HEK293 (cell line): Measurements from ENCODE around the gene RINL.

Experiments
- BCL11B ChIP-seq: fragments of 450-650 bp; formaldehyde crosslinking; IDR thresholded peaks from 2 replicates; pipeline ENCODE4 v1.5.1; 2016; ENCODE audit warnings: low read depth, missing biosample characterization, missing genetic modification characterization
- SALL2 ChIP-seq: fragments of 450-650 bp; formaldehyde crosslinking; IDR thresholded peaks from 2 replicates; pipeline ENCODE4 v1.5.0; 2017; ENCODE audit warnings: missing biosample characterization, mild to moderate bottlenecking, missing genetic modification characterization, borderline replicate concordance
- SCRT2 ChIP-seq: fragments of 450-650 bp; formaldehyde crosslinking; IDR thresholded peaks from 2 replicates; pipeline ENCODE4 v1.5.1; 2016; ENCODE audit warnings: missing biosample characterization, missing genetic modification characterization
- TSHZ1 ChIP-seq: fragments of 450-650 bp; formaldehyde crosslinking; IDR thresholded peaks from 2 replicates; pipeline ENCODE4 v1.5.1; 2016; ENCODE audit warnings: missing biosample characterization, missing genetic modification characterization, borderline replicate concordance
- ZBTB10 ChIP-seq: fragments of 450-650 bp; formaldehyde crosslinking; IDR thresholded peaks from 2 replicates; pipeline ENCODE4 v1.5.1; 2016; ENCODE audit warnings: missing biosample characterization, missing genetic modification characterization
- ZBTB26 ChIP-seq: fragments of 450-650 bp; formaldehyde crosslinking; optimal IDR thresholded peaks from 2 replicates; pipeline ENCODE3; 2016; ENCODE audit warnings: missing biosample characterization, mild to moderate bottlenecking, missing genetic modification characterization
- ZNF157 ChIP-seq: fragments of 450-650 bp; formaldehyde crosslinking; IDR thresholded peaks from 2 replicates; pipeline ENCODE4 v1.5.1; 2016; ENCODE audit warnings: missing biosample characterization, missing genetic modification characterization
- ZNF239 ChIP-seq: fragments of 450-650 bp; formaldehyde crosslinking; IDR thresholded peaks from 2 replicates; pipeline ENCODE4 v1.5.1; 2016; ENCODE audit warnings: missing biosample characterization, missing genetic modification characterization
- ZNF280D ChIP-seq: fragments of 450-650 bp; formaldehyde crosslinking; IDR thresholded peaks from 2 replicates; pipeline ENCODE4 v1.5.1; 2016; ENCODE audit warnings: missing biosample characterization, missing genetic modification characterization
- ZNF292 ChIP-seq: fragments of 450-650 bp; formaldehyde crosslinking; IDR thresholded peaks from 2 replicates; pipeline ENCODE4 v1.5.1; 2016; ENCODE audit warnings: low read depth, missing biosample characterization, missing genetic modification characterization, borderline replicate concordance
- ZNF302 ChIP-seq: fragments of 450-650 bp; formaldehyde crosslinking; IDR thresholded peaks from 2 replicates; pipeline ENCODE4 v1.5.1; 2016; ENCODE audit warnings: missing biosample characterization, missing genetic modification characterization, low read depth
- ZNF324 ChIP-seq: fragments of 450-650 bp; formaldehyde crosslinking; IDR thresholded peaks from 2 replicates; pipeline ENCODE4 v1.5.1; 2016; ENCODE audit warnings: missing biosample characterization, missing genetic modification characterization
- ZNF423 ChIP-seq: fragments of 450-650 bp; formaldehyde crosslinking; IDR thresholded peaks from 2 replicates; pipeline ENCODE4 v1.5.1; 2016; ENCODE audit warnings: missing biosample characterization, missing genetic modification characterization
- ZNF433 ChIP-seq: fragments of 450-650 bp; formaldehyde crosslinking; IDR thresholded peaks from 2 replicates; pipeline ENCODE4 v1.5.1; 2016; ENCODE audit warnings: missing biosample characterization, missing genetic modification characterization, low read depth
- ZNF518A ChIP-seq: fragments of 450-650 bp; formaldehyde crosslinking; conservative IDR thresholded peaks from 2 replicates; pipeline ENCODE4 v1.5.1; 2016; ENCODE audit warnings: low read depth, missing biosample characterization, missing genetic modification characterization
- ZNF549 ChIP-seq: fragments of 450-650 bp; IDR thresholded peaks from 2 replicates; pipeline ENCODE4 v1.5.1; 2018; ENCODE audit warnings: missing biosample characterization, missing genetic modification characterization, mild to moderate bottlenecking, inconsistent platforms, moderate library complexity
- ZNF555 ChIP-seq: fragments of 450-650 bp; formaldehyde crosslinking; conservative IDR thresholded peaks from 2 replicates; pipeline ENCODE4 v1.5.1; 2017; ENCODE audit warnings: missing biosample characterization, mild to moderate bottlenecking, missing genetic modification characterization, inconsistent platforms
- ZNF585B ChIP-seq: fragments of 450-650 bp; formaldehyde crosslinking; IDR thresholded peaks from 2 replicates; pipeline ENCODE4 v1.5.1; 2016; ENCODE audit warnings: missing biosample characterization, missing genetic modification characterization
- ZNF626 ChIP-seq: fragments of 450-650 bp; sonication (Bioruptor Pico); formaldehyde crosslinking; IDR thresholded peaks from 2 replicates; pipeline ENCODE4 v1.5.1; 2018; ENCODE audit warnings: missing biosample characterization, missing genetic modification characterization, inconsistent platforms
- ZNF791 ChIP-seq: fragments of 450-650 bp; formaldehyde crosslinking; IDR thresholded peaks from 2 replicates; pipeline ENCODE4 v1.5.1; 2016; ENCODE audit warnings: missing biosample characterization, missing genetic modification characterization
- ZNF792 ChIP-seq: fragments of 450-650 bp; formaldehyde crosslinking; IDR thresholded peaks from 2 replicates; pipeline ENCODE4 v1.5.1; 2016; ENCODE audit warnings: missing biosample characterization, missing genetic modification characterization
- ZSCAN23 ChIP-seq: fragments of 450-650 bp; formaldehyde crosslinking; IDR thresholded peaks from 2 replicates; pipeline ENCODE4 v1.5.1; 2016; ENCODE audit warnings: missing biosample characterization, missing genetic modification characterization

Gene RINL

GRCh38 chr19:38852231-38853044 is 25.6 kb downstream of the RINL start (continued):
- TF ChIP-seq ZNF518A (tag by site-specific recombination) (no peak), SCRT2 (tag by site-specific recombination) (no peak), ZSCAN23 (0 out of 2 replicates have a peak, but pooled peaks have one; percentile 41), ZBTB10 (peak; percentile 82), ZNF157 (tag by site-specific recombination) (no peak), BCL11B (tag by site-specific recombination) (0 out of 2 replicates have a peak, but pooled peaks have one; percentile 25), ZNF239 (tag by site-specific recombination) (no peak), ZNF324 (tag by site-specific recombination) (no peak), ZNF433 (no peak), ZNF791 (tag by site-specific recombination) (no peak), ZNF423 (tag by site-specific recombination) (peak; percentile 41; the same call in 1 of the 2 replicates), ZNF626 (tag by site-specific recombination) (no peak), TSHZ1 (no peak), ZNF792 (tag by site-specific recombination) (no peak), ZNF555 (tag by site-specific recombination) (no peak), ZNF292 (tag by site-specific recombination) (no peak), SALL2 (no peak), ZNF302 (no peak), ZNF549 (tag by site-specific recombination) (no peak), ZNF585B (tag by site-specific recombination) (no peak), ZNF280D (tag by site-specific recombination) (no peak), ZBTB26 (tag by site-specific recombination) (peak; percentile 41)
